HG03342 (cell line): Measurements from ENCODE around the gene ORAI2.
A peak's percentile ranks its signal among the peaks of the same experiment; 100 is the strongest.
"Not testable (repeated sequence)": the region's sequence is repeated elsewhere in the genome, so short reads cannot be mapped to it uniquely, and the experiment has no call there.

ENCODE experiments used
- ATAC-seq: cut with Tn5 transposase; IDR thresholded peaks from one replicate; pipeline ENCODE4 v1.9.1; 2021; ENCODE audit warnings: mild to moderate bottlenecking, moderate library complexity; ENCODE audit not compliant: unreplicated experiment

Gene ORAI2

GRCh38 chr7:102494473-102495149 is 61.2 kb downstream of the ORAI2 start:
- peak; percentile 63 for ATAC-seq

GRCh38 chr7:102496861-102497260 is 63.5 kb downstream of the ORAI2 start:
- ATAC-seq, result not testable (repeated sequence)

- ATAC-seq, result not testable (repeated sequence)
Observed at GRCh38 chr7:102497308-102497707, 63.9 kb downstream of the ORAI2 start.

- ATAC-seq, result not testable (repeated sequence)
Observed at GRCh38 chr7:102498321-102498720, 64.9 kb downstream of the ORAI2 start.

- ATAC-seq, result not testable (repeated sequence)
Observed at GRCh38 chr7:102503141-102503540, 69.8 kb downstream of the ORAI2 start.

- not testable (repeated sequence) for ATAC-seq
Observed at GRCh38 chr7:102505298-102506185, 72.2 kb downstream of the ORAI2 start.
